Fibroblast of lung (primary cell): Measurements from ENCODE around the gene BEX1. TPM values are rescaled to one million over a fixed set of nuclear protein-coding genes. Genes with fewer than 3 reads are reported as not detected.
A peak's percentile ranks its signal among the peaks of the same experiment; 100 is the strongest.

Source experiments
- DNase-seq, 2 donors: peaks; one replicate each; pipeline versions ENCODE4 v3.0.0 to v3.0.0-alpha.2; 2010; ENCODE audit warnings: low read depth in 2 of 2
- H2AFZ ChIP-seq: 2 replicates; pipeline ENCODE4 v1.5.1; 2012; ENCODE audit warnings: low read length, control low read depth, inconsistent platforms
- H3K27ac ChIP-seq: 2 replicates; pipeline ENCODE4 v1.5.1; 2011; ENCODE audit warnings: low read length, control low read depth; ENCODE audit not compliant: insufficient read depth
- H3K27me3 ChIP-seq: 2 replicates; pipeline ENCODE4 v1.5.1; 2011; ENCODE audit warnings: mild to moderate bottlenecking, low read length; ENCODE audit not compliant: control insufficient read depth, insufficient read depth
- H3K36me3 ChIP-seq: 2 replicates; pipeline ENCODE4 v1.5.1; 2011; ENCODE audit warnings: low read length; ENCODE audit not compliant: control insufficient read depth, insufficient read depth
- H3K4me1 ChIP-seq: 2 replicates; pipeline ENCODE4 v1.5.1; 2011; ENCODE audit warnings: low read length; ENCODE audit not compliant: control insufficient read depth, insufficient read depth; ENCODE audit errors: extremely low read depth
- H3K4me2 ChIP-seq: 2 replicates; pipeline ENCODE4 v1.5.1; 2011; ENCODE audit warnings: low read length, control low read depth; ENCODE audit not compliant: insufficient read depth; ENCODE audit errors: extremely low read depth
- H3K4me3 ChIP-seq, 4 experiments: fragments of 200-600 bp in 1 of 4; sonication (generic) in 1 of 4; replicated peaks in 1 of 4; 2 replicates each; pipeline ENCODE4 v1.5.1; 2011 to 2016; ENCODE audit warnings: low read length in 4 of 4, low read depth in 3 of 4, mild to moderate bottlenecking in 3 of 4, control low read depth in 2 of 4, inconsistent platforms in 1 of 4, mixed read lengths in 1 of 4; ENCODE audit not compliant: insufficient read depth in 1 of 4; ENCODE audit errors: control extremely low read depth in 1 of 4
- H3K79me2 ChIP-seq: 2 replicates; pipeline ENCODE4 v1.5.1; 2012; ENCODE audit warnings: mild to moderate bottlenecking, low read length, inconsistent platforms; ENCODE audit not compliant: control insufficient read depth, insufficient read depth
- H3K9ac ChIP-seq: 2 replicates; pipeline ENCODE4 v1.5.1; 2011; ENCODE audit warnings: mild to moderate bottlenecking, low read length, control low read depth; ENCODE audit not compliant: insufficient read depth
- H3K9me3 ChIP-seq: 2 replicates; pipeline ENCODE4 v1.5.1; 2012; ENCODE audit warnings: low read depth, low read length; ENCODE audit not compliant: control insufficient read depth, insufficient read depth
- H4K20me1 ChIP-seq: 2 replicates; pipeline ENCODE4 v1.5.1; 2011; ENCODE audit warnings: low read length; ENCODE audit not compliant: control insufficient read depth, insufficient read depth; ENCODE audit errors: extremely low read depth
- EZH2 ChIP-seq: IDR thresholded peaks from 2 replicates; pipeline ENCODE4 v1.5.1; 2012; ENCODE audit warnings: low read length, control low read depth, mild to moderate bottlenecking; ENCODE audit errors: missing control alignments
- polyA plus RNA-seq, 2 donors: library from polyadenylated mRNA; depleted of rRNA in 1 of 2; stranded (reverse) in 1 of 2; unstranded in 1 of 2; fragments of >200 nt; gene quantifications; 2 replicates each; pipeline ENCODE4 v1.2.1, GENCODE V29; 2011 to 2012; ENCODE audit warnings: missing spikeins in 1 of 2
- total RNA-seq: library from RNA; depleted of rRNA; stranded (reverse); fragments of >200 nt; gene quantifications from 2 replicates; pipeline ENCODE4 v1.2.1, GENCODE V29; 2014
- TF ChIP-seq, protein P1 (sequence below), 2 donors: IDR thresholded peaks in 1 of 2; conservative IDR thresholded peaks in 1 of 2; 1 replicate in 1 of 2; 2 replicates in 1 of 2; pipeline ENCODE4 v1.5.1; 2011 to 2012; ENCODE audit warnings: low read length in 2 of 2, control low read depth in 1 of 2, inconsistent platforms in 1 of 2, low read depth in 1 of 2, mild to moderate bottlenecking in 1 of 2

The BEX1 gene
- total and polyA plus RNA-seq, 2 donors (not counting 1 experiment from before 2014, with no cell fraction given): 44.5 TPM; not detected in 1

DNA sequence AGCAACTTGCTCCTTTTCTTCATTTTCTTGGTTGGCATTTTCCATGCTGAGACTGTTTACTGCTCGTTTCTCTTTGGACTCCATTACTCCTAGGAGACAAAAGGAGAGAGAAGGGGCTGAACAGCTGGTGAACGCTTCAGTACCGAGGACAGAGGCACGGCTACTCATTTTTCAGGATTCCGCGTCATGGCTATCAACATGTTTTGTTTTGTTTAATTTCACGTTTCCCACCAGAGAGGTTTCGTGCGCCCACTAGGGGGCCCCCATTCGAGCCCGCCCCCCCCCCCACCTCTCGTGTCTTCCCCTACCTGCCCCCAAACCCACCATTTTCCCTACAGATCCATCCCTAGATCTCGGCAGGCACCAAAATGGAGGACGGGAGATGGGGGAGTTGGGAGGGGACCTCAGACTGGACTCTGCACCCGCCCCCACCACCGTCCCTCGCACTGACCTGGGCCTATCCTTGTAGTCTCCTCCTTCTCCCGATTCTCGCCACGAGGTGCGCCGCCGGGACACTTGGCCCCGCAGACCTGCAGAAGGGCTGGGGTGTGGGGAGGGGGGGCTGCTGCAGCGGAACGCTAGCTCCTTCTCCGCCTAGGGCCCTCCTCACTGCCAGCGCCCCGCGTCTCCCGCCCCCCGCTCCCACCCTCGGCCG, 653 bp downstream of the BEX1 start:
- Histone ChIP-seq H2AFZ (no peak overlapping the region), H3K4me3 (peak overlapping the region in 2 of 4 experiments; percentile 10 to 28), H3K9me3 (no peaks in the 10 kb centered on the region), H3K4me2 (no peak overlapping the region), H3K27ac (no peak overlapping the region), H3K4me1 (no peaks in the 10 kb centered on the region), H3K9ac (no peak overlapping the region), H3K27me3 (no peaks in the 10 kb centered on the region), H3K36me3 (no peaks in the 10 kb centered on the region), H3K79me2 (no peaks in the 10 kb centered on the region), H4K20me1 (no peaks in the 10 kb centered on the region)
- TF ChIP-seq, protein P1, sequence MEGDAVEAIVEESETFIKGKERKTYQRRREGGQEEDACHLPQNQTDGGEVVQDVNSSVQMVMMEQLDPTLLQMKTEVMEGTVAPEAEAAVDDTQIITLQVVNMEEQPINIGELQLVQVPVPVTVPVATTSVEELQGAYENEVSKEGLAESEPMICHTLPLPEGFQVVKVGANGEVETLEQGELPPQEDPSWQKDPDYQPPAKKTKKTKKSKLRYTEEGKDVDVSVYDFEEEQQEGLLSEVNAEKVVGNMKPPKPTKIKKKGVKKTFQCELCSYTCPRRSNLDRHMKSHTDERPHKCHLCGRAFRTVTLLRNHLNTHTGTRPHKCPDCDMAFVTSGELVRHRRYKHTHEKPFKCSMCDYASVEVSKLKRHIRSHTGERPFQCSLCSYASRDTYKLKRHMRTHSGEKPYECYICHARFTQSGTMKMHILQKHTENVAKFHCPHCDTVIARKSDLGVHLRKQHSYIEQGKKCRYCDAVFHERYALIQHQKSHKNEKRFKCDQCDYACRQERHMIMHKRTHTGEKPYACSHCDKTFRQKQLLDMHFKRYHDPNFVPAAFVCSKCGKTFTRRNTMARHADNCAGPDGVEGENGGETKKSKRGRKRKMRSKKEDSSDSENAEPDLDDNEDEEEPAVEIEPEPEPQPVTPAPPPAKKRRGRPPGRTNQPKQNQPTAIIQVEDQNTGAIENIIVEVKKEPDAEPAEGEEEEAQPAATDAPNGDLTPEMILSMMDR (conservative IDR thresholded peaks at IDR 0.05 in 1 of 2, IDR thresholded peaks at IDR 0.05 in 1 of 2; ENCODE audit: low read depth in 1 of 2, low read length in 2 of 2): no peak
- TF ChIP-seq EZH2: no peak
- DNase-seq: peak; percentile 26 to 29

DNA sequence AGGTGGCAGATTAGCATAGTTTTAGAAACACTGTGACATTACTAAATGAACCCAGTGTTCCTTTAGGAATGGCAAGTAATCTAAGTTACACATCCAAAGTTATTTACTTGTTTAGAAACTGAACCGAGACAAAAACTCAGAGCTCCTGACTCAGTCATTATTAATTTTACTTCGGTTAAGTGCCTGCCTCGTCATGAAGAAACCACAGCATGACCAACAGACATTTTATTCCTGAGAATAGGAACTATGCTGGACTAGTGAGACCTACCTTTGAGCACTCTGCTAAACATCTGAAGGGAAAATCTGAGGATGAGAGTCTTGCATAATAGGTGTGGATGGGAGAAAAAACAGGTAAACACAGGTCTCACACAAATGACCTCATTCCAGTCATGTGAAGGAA, 2.5 kb downstream of the BEX1 start:
- H2AFZ ChIP-seq: no peak overlapping the region
- H3K4me1 ChIP-seq: no peaks in the 10 kb centered on the region
- H3K4me3 ChIP-seq: no peak overlapping the region
- TF ChIP-seq EZH2: no peak
- TF ChIP-seq, protein P1 (conservative IDR thresholded peaks at IDR 0.05 in 1 of 2, IDR thresholded peaks at IDR 0.05 in 1 of 2; ENCODE audit: low read depth in 1 of 2, low read length in 2 of 2): no peak
- no peak overlapping the region for H3K4me2 ChIP-seq
- H3K36me3 ChIP-seq: no peaks in the 10 kb centered on the region
- no peaks in the 10 kb centered on the region for H3K79me2 ChIP-seq
- no peaks in the 10 kb centered on the region for H4K20me1 ChIP-seq
- H3K27me3 ChIP-seq: no peaks in the 10 kb centered on the region
- no peak for DNase-seq
- no peak overlapping the region for H3K27ac ChIP-seq
- no peak overlapping the region for H3K9ac ChIP-seq
- no peaks in the 10 kb centered on the region for H3K9me3 ChIP-seq

DNA sequence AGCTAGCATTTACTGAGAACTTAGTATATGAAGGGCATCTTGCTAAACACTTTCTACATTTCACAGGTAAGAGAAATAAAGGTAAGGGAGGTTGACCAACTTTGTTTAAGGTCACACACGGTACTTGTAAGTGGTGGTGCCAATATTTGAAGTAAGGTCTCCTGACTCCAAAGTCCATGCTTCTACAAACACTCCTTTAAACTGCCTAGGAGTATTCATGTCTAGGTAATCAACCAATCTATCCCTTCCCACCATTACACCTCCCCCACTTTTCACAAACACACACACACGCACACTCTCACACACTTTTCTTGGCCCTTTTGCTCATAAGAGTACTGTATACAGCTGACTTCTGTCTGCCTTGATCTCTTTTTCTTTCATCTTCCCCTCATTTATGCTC, 7.1 kb downstream of the BEX1 start:
- H3K36me3 ChIP-seq: no peaks in the 10 kb centered on the region
- no peak overlapping the region for H3K9ac ChIP-seq
- no peak for DNase-seq
- no peaks in the 10 kb centered on the region for H3K79me2 ChIP-seq
- H3K4me1 ChIP-seq: no peaks in the 10 kb centered on the region
- H3K27me3 ChIP-seq: no peaks in the 10 kb centered on the region
- no peaks in the 10 kb centered on the region for H4K20me1 ChIP-seq
- H3K9me3 ChIP-seq: no peaks in the 10 kb centered on the region
- no peak overlapping the region for H2AFZ ChIP-seq
- no peak overlapping the region for H3K4me3 ChIP-seq
- H3K27ac ChIP-seq: no peak overlapping the region
- no peak overlapping the region for H3K4me2 ChIP-seq
- TF ChIP-seq, protein P1 (conservative IDR thresholded peaks at IDR 0.05 in 1 of 2, IDR thresholded peaks at IDR 0.05 in 1 of 2; ENCODE audit: low read depth in 1 of 2, low read length in 2 of 2): no peak
- TF ChIP-seq EZH2: no peak
